ENCODE data around the gene AGBL4.

DNA sequence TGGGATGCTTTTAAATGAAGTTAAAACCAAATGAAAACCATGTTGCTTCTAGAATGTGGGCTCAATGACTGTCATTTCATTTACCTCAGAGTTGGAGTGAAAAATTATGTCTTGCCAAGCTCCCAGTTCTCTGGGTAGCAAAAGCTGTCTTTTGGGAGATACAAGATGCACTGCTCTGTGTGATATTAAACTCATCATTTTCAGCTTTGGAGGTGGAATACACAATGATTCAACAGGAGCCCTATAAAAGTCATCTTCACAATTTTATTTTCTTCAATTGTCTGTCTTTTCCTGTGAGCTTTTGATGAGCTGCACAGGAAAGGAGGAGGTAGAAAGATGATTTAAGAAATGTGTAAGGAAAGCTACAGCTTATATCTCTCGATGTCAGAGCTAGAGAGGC, 1431.4 kb downstream of the AGBL4 start:
- no peak for TF ChIP-seq POLR2A (IDR thresholded peaks at IDR 0.05)
- TF ChIP-seq, protein P1, sequence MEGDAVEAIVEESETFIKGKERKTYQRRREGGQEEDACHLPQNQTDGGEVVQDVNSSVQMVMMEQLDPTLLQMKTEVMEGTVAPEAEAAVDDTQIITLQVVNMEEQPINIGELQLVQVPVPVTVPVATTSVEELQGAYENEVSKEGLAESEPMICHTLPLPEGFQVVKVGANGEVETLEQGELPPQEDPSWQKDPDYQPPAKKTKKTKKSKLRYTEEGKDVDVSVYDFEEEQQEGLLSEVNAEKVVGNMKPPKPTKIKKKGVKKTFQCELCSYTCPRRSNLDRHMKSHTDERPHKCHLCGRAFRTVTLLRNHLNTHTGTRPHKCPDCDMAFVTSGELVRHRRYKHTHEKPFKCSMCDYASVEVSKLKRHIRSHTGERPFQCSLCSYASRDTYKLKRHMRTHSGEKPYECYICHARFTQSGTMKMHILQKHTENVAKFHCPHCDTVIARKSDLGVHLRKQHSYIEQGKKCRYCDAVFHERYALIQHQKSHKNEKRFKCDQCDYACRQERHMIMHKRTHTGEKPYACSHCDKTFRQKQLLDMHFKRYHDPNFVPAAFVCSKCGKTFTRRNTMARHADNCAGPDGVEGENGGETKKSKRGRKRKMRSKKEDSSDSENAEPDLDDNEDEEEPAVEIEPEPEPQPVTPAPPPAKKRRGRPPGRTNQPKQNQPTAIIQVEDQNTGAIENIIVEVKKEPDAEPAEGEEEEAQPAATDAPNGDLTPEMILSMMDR (IDR thresholded peaks at IDR 0.05) = no peak
